Vagina (tissue), 2 donors: ENCODE data around the gene RFX2. TPM values are rescaled to one million over a fixed set of nuclear protein-coding genes. Genes with fewer than 3 reads are reported as not detected.

ENCODE experiments used
- DNase-seq, 2 donors: peaks; one replicate each; pipeline ENCODE4 v3.0.0-alpha.2; 2017; ENCODE audit errors: extremely low spot score in 2 of 2
- H3K27ac ChIP-seq: fragments of 200-600 bp; sonication (generic); one replicate; pipeline ENCODE4 v1.5.1; 2019
- H3K27me3 ChIP-seq: fragments of 200-600 bp; sonication (generic); one replicate; pipeline ENCODE4 v1.5.1; 2019
- H3K36me3 ChIP-seq, 2 donors: fragments of 200-600 bp; sonication (generic); one replicate each; pipeline ENCODE4 v1.5.1; 2017 to 2019
- H3K4me1 ChIP-seq: fragments of 200-600 bp; sonication (generic); one replicate; pipeline ENCODE4 v1.5.1; 2019
- H3K4me3 ChIP-seq, 2 donors: fragments of 200-600 bp; sonication (generic); 1 replicate in 1 of 2; 2 replicates in 1 of 2; pipeline ENCODE4 v1.5.1; 2016 to 2019
- H3K9me3 ChIP-seq: fragments of 200-600 bp; sonication (generic); one replicate; pipeline ENCODE4 v1.5.1; 2019
- POLR2A ChIP-seq, 2 donors: fragments of 450-650 bp; IDR thresholded peaks; one replicate each; pipeline ENCODE4 v1.6.1; 2017; ENCODE audit warnings: antibody characterized with exemption in 2 of 2, mild to moderate bottlenecking in 2 of 2, moderate library complexity in 2 of 2
- POLR2AphosphoS5 ChIP-seq, 2 donors: sonication (generic); formaldehyde crosslinking; IDR thresholded peaks; one replicate each; pipeline ENCODE4 v1.9.0; 2017; ENCODE audit warnings: antibody characterized with exemption in 2 of 2, mild to moderate bottlenecking in 2 of 2, low read depth in 1 of 2; ENCODE audit not compliant: insufficient read depth in 1 of 2
- intact Hi-C: fragments of 100-400 bp; cut with DNase I; formaldehyde crosslinking; loops from one replicate; pipeline ENCODE4 v1.15.1; 2023
- total RNA-seq: library from RNA; depleted of rRNA; stranded (reverse); fragments of >200 nt; gene quantifications from one replicate; pipeline ENCODE4 v1.2.3, GENCODE V29; 2016
- TF ChIP-seq, protein P1 (sequence below), 3 experiments: fragments of 450-650 bp in 2 of 3; fragments of 200-600 bp in 1 of 3; sonication (generic) in 1 of 3; IDR thresholded peaks; one replicate each; pipeline ENCODE4 v1.5.1; 2017 to 2019; ENCODE audit warnings: antibody characterized with exemption in 3 of 3, mild to moderate bottlenecking in 2 of 3, moderate library complexity in 2 of 3

The RFX2 gene
- total RNA-seq, 1 donor from 2014 or later = 12.0 TPM

DNA sequence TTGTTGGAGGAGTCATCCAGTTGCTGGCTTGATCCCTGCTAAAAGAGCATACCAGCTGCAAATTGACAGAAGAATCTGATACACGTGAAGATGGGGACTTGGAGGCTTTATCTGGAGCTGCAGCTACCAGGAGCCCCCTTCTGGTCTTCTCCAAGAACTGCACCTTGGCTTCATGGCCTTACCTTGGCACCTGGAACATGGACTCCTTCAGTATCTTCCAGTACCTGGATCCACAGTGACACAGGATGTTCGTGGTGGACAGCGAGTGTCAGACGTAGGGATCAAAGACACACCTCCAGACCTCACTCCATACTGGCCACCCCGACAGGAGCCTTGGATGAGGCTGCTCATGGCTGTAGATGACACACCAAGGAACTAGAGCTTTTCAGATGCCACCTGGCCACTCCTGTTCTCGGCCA lies 15.3 kb upstream of the RFX2 start:
- intact Hi-C loops = no loop called here

DNA sequence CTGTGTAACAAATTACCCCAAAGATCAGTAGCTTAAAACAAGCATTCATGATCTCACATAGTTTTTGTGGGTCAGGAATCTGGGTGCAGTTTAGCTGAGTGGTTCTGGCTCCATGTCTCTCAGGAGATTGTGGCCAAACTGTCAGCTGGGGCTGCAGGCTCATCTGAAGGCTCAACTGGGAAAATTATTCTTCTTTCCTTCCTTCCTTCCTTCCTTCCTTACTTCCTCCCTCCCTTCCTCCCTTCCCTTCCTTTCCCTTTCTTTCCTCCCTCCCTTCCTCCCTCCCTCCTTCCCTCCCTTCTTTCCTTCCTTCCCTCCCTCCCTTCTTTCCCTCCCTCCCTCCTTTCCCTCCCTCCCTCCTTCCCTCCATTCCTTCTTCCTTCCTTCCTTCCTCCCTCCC lies 8.7 kb upstream of the RFX2 start:
- intact Hi-C loops = no loop called here
- Histone ChIP-seq H3K27me3 (no peaks in the 10 kb centered on the region), H3K9me3 (no peaks in the 10 kb centered on the region), H3K4me1 (no peaks in the 10 kb centered on the region), H3K27ac (no peak overlapping the region), H3K36me3 (no peaks in the 10 kb centered on the region), H3K4me3 (no peak overlapping the region)
- no peak for TF ChIP-seq POLR2AphosphoS5 (IDR thresholded peaks at IDR 0.05; ENCODE audit: insufficient read depth in 1 of 2, low read depth in 1 of 2)
- TF ChIP-seq POLR2A (IDR thresholded peaks at IDR 0.05) = no peak
- TF ChIP-seq, protein P1, sequence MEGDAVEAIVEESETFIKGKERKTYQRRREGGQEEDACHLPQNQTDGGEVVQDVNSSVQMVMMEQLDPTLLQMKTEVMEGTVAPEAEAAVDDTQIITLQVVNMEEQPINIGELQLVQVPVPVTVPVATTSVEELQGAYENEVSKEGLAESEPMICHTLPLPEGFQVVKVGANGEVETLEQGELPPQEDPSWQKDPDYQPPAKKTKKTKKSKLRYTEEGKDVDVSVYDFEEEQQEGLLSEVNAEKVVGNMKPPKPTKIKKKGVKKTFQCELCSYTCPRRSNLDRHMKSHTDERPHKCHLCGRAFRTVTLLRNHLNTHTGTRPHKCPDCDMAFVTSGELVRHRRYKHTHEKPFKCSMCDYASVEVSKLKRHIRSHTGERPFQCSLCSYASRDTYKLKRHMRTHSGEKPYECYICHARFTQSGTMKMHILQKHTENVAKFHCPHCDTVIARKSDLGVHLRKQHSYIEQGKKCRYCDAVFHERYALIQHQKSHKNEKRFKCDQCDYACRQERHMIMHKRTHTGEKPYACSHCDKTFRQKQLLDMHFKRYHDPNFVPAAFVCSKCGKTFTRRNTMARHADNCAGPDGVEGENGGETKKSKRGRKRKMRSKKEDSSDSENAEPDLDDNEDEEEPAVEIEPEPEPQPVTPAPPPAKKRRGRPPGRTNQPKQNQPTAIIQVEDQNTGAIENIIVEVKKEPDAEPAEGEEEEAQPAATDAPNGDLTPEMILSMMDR (IDR thresholded peaks at IDR 0.05) = no peak
- DNase-seq = no peak

More for the DNA sequence above, 15.3 kb upstream of the RFX2 start:
- DNase-seq = no peak
- H3K4me3 ChIP-seq = no peak overlapping the region
- TF ChIP-seq, protein P1 (IDR thresholded peaks at IDR 0.05) = peak; percentile 75 to 93 (median 85)
- no peak for TF ChIP-seq POLR2A (IDR thresholded peaks at IDR 0.05)
- no peaks in the 10 kb centered on the region for H3K4me1 ChIP-seq
- peaks cover 5% of the 10 kb centered on the region for H3K9me3 ChIP-seq
- no peak overlapping the region for H3K27ac ChIP-seq
- no peaks in the 10 kb centered on the region for H3K36me3 ChIP-seq
- H3K27me3 ChIP-seq = no peaks in the 10 kb centered on the region

DNA sequence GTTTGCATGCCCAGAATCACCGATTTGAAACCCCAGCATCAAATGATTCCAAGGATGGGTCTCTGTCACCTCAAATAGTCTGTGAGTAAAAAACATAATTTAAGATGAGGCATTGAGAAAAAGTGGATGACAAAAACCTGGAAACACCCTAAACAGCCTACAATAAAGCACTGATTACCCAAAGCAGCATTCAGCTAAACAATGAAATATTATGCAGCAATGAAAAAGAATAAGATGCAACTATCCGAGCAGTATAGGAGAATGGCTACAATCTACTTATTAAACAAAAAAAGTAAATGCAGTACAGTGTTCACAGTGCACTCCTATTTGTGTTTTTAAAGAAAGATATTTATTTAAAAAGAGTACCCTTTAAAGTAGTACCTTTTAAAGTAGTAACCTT lies 7.7 kb upstream of the RFX2 start:
- intact Hi-C loops = no loop called here
- no peak for TF ChIP-seq POLR2AphosphoS5 (IDR thresholded peaks at IDR 0.05; ENCODE audit: insufficient read depth in 1 of 2, low read depth in 1 of 2)
- TF ChIP-seq POLR2A (IDR thresholded peaks at IDR 0.05) = no peak
- TF ChIP-seq, protein P1 (IDR thresholded peaks at IDR 0.05) = no peak
- H3K9me3 ChIP-seq = no peaks in the 10 kb centered on the region

DNA sequence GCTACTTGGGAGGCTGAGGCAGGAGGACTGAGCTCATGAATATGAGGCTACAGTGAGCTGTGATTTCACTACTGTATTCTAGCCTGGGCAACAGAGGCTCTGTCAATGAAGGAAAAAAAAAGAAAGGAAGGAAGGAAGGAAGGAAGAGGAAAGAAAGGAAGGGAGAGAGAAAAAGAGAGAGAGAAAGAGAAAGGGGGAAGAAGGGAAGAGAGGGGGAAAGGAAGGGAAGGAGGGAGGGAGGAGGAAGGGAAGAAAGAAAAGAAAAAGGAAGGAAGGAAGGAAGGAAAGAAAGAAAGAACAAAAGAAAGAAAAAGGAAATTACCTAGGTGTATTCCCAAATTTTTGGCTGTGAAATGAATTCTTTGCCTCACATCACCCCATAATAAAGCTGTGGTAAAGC lies 7.2 kb upstream of the RFX2 start:
- DNase-seq = no peak
- Histone ChIP-seq H3K27ac (no peak overlapping the region), H3K36me3 (no peaks in the 10 kb centered on the region), H3K27me3 (no peaks in the 10 kb centered on the region), H3K4me3 (no peak overlapping the region), H3K9me3 (no peaks in the 10 kb centered on the region), H3K4me1 (no peaks in the 10 kb centered on the region)
- intact Hi-C loops = no loop called here
- TF ChIP-seq POLR2AphosphoS5 (IDR thresholded peaks at IDR 0.05; ENCODE audit: insufficient read depth in 1 of 2, low read depth in 1 of 2) (no peak), POLR2A (IDR thresholded peaks at IDR 0.05) (no peak)
- TF ChIP-seq, protein P1 (IDR thresholded peaks at IDR 0.05) = no peak

More for the DNA sequence above, 7.7 kb upstream of the RFX2 start:
- no peaks in the 10 kb centered on the region for H3K4me1 ChIP-seq
- no peaks in the 10 kb centered on the region for H3K27me3 ChIP-seq
- DNase-seq = no peak
- H3K4me3 ChIP-seq = no peak overlapping the region
- H3K27ac ChIP-seq = no peak overlapping the region
- H3K36me3 ChIP-seq = no peaks in the 10 kb centered on the region

DNA sequence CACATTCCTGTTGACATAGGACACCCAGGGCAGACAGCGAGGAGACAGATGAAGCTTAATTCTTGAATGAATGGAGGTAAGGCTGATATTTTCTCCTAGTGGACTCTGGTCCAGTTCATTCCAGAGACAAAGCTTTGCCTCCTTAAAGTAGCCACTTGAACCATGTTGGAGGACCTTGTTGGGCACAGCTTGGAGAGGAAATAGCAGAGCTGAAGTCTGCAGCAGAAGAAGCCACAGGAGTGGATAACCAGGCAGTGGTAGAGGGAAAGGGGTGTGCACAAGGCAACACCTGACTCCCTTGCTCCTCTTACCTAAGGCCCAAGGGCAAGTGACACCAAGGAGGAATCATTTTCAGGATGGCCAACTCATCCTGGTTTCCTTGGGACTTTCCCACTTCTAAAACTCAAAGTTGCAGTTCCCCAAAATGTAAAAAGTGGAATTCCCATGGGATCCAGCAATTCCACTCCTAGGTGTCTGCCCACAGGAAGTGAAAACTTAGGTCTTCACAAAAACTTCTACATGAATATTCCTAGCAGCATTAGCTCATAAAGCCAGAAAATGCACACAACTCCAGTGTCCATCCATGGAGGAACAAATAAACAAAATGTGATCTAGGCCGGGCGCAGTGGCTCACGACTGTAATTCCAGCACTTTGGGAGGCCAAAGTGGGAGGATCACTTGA lies 6.6 kb upstream of the RFX2 start:
- Histone ChIP-seq H3K4me3 (no peak overlapping the region), H3K9me3 (no peaks in the 10 kb centered on the region), H3K27me3 (no peaks in the 10 kb centered on the region), H3K36me3 (no peaks in the 10 kb centered on the region), H3K27ac (no peak overlapping the region), H3K4me1 (no peaks in the 10 kb centered on the region)
- intact Hi-C loops = no loop called here
- TF ChIP-seq, protein P1 (IDR thresholded peaks at IDR 0.05) = no peak
- TF ChIP-seq POLR2AphosphoS5 (IDR thresholded peaks at IDR 0.05; ENCODE audit: insufficient read depth in 1 of 2, low read depth in 1 of 2) = no peak
- no peak for TF ChIP-seq POLR2A (IDR thresholded peaks at IDR 0.05)
- no peak for DNase-seq
